A549 (cell line): ENCODE data around the gene GSC2.
"Not testable (repeated sequence)": the region's sequence is repeated elsewhere in the genome, so short reads cannot be mapped to it uniquely, and the experiment has no call there.

ENCODE experiments used
- CHD2 ChIP-seq: fragments of 150-350 bp; IDR thresholded peaks from 2 replicates; pipeline ENCODE4 v1.6.1; 2014; ENCODE audit warnings: low read length; ENCODE audit not compliant: partially characterized antibody
- CTCF ChIP-seq: fragments of >200 bp; sonication (Bioruptor Twin); formaldehyde crosslinking; IDR thresholded peaks from 3 replicates; pipeline ENCODE4 v1.5.1; 2016
- FOSL2 ChIP-seq, 2 experiments: fragments of 450-650 bp in 1 of 2; fragments of >200 bp in 1 of 2; sonication (Bioruptor Twin) in 1 of 2; formaldehyde crosslinking; IDR thresholded peaks; 2 replicates each; pipeline versions ENCODE4 v1.5.0 to v1.6.1; 2016 to 2020; ENCODE audit warnings: mild to moderate bottlenecking in 1 of 2, moderate library complexity in 1 of 2
- HOXA7 ChIP-seq: fragments of 250-450 bp; sonication (Bioruptor Pico); IDR thresholded peaks from 2 replicates; pipeline ENCODE4 v1.5.0; 2020; ENCODE audit warnings: mild to moderate bottlenecking, moderate library complexity
- MAX ChIP-seq: IDR thresholded peaks from 2 replicates; pipeline ENCODE4 v1.6.1; 2012
- NPAS2 ChIP-seq: fragments of 250-450 bp; sonication (Bioruptor Pico); IDR thresholded peaks from 2 replicates; pipeline ENCODE4 v1.8.0; 2022; ENCODE audit warnings: mild to moderate bottlenecking, moderate library complexity, borderline replicate concordance
- POLR2A ChIP-seq: IDR thresholded peaks from 2 replicates; pipeline ENCODE4 v1.6.1; 2012; ENCODE audit warnings: mild to moderate bottlenecking, low read length
- POLR2AphosphoS2 ChIP-seq: conservative IDR thresholded peaks from 2 replicates; pipeline ENCODE4 v1.6.1; 2012; ENCODE audit warnings: low read length, improper control_type of control experiment, inconsistent platforms
- RAD21 ChIP-seq, 2 experiments: fragments of >200 bp in 1 of 2; sonication (Bioruptor Twin) in 1 of 2; formaldehyde crosslinking in 1 of 2; IDR thresholded peaks in 1 of 2; conservative IDR thresholded peaks in 1 of 2; 2 replicates in 1 of 2; 3 replicates in 1 of 2; pipeline ENCODE4 v1.6.1; 2012 to 2018; ENCODE audit warnings: inconsistent platforms in 1 of 2
- RCOR1 ChIP-seq: fragments of 150-350 bp; IDR thresholded peaks from 2 replicates; pipeline ENCODE4 v1.6.1; 2014; ENCODE audit warnings: antibody characterized with exemption, low read length, low read depth
- RFX5 ChIP-seq: fragments of 450-650 bp; IDR thresholded peaks from 2 replicates; pipeline ENCODE4 v1.7.1; 2014; ENCODE audit warnings: antibody characterized with exemption, mild to moderate bottlenecking, moderate library complexity

GRCh38 chr22:19158649-19159048 lies 8.6 kb upstream of the GSC2 start:
- not testable (repeated sequence) for TF ChIP-seq CTCF; POLR2A; POLR2AphosphoS2; RCOR1; RAD21 (conservative IDR thresholded peaks at IDR 0.05 in 1 of 2, IDR thresholded peaks at IDR 0.05 in 1 of 2); MAX; HOXA7; NPAS2 (CRISPR knock-in tag); CHD2; RFX5; FOSL2 (IDR thresholded peaks at IDR 0.05); FOSL2 (CRISPR knock-in tag; IDR thresholded peaks at IDR 0.05)
